Amygdala (tissue), 56 donors: ENCODE data around the gene PSRC1.

Experiments used
- DNase-seq, 56 donors: peaks; one replicate each; lab custom pipeline; 2025; lab: John Stamatoyannopoulos, UW

PSRC1 gene

GRCh38 chr1:109249654-109250401, 33.1 kb downstream of the PSRC1 start:
- DNase-seq = no peak

GRCh38 chr1:109248797-109249629, 33.9 kb downstream of the PSRC1 start, which contains the start of gene CELSR2:
CELSR2 (plus strand) TSS chr1:109249539; CDS start chr1:109250080, 541 bp downstream.
- DNase-seq = peak in 30 of 56 donors; percentile 27 to 81 (median 50)

DNA sequence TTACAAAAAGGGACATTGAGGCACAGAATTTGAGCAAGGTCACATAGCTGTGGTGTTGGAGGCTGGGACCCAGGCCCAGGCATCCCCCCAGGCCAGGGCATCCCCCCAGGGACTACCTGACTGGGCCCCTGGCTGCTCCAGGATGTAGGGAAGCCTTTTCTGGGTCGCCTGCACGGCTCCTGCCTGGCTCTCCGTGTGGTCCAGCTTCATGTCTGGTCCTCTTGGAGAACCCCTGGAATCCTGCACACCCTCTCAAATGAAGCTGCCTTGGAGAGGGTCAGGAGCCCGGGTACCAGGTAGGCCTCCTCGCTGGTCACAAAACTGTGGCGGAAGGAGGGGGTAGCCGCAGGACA, 34.5 kb downstream of the PSRC1 start:
- DNase-seq = no peak

DNA sequence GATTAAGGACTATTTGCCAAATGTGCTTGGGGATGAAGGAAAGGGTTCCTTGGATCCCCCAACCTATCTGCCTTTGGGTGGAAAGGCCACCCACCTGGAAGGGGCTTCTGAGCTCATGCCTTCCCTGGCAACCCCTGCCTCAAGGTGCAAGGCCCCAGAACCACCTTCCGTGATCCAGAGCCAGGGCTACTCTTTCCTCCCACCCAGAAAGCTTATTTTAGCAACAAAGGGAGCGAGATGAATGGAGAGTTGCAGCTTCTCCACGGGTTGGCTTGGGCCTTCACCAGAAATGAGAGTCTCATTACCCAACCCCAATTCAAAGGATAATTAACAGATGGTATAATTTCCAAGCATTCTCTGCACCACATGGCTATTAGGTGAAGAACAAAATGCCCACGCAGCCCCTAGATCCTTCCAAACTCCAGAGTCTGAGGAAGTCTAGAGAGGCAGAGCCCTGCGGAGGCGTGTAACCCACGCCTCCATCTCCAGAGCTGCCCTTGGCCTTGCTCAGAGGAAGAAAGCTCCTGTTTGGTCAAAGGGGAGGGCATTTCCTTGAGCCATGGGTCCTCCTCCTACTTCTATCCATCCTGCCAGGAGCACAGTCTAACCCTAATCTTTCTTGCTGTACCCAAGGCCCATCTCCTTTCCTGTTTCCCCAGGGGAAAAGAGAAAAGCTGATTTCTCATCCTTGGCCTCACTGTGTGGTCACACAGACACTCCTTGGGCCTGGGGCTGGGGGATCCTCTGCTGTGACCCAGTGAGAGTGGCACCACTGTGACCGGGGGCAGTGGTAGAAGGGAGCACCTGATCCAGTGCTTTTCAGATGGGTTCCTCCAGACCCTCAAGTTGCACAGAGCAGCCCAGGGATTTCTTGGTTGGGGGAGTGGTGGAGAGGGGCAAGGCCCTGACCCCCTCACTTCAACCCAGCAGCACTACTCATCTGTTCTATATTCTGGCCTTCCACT, 35.3 kb downstream of the PSRC1 start:
- DNase-seq = no peak

DNA sequence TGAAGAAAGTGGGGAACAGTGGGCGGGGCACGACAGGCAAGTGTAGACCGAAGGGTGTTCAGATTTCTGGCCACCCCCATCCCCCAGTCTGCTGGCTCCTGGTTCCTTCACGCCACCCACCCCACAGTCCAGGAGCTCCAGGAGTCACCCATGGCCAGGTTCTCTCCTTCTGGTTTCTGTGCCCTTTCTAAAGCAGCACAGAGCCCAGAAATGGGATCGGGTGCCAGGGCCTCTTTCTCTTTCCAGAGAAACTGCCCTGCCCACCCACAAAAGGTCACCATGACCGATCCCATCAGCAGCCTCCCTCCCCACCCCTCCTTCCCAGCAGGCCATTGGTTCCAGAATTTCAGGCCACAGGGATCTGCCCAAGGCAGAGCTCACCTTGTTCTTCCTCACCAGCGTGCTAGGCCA, 36.8 kb downstream of the PSRC1 start:
- no peak for DNase-seq

- DNase-seq = no peak
Observed at GRCh38 chr1:109243860-109244552, 38.9 kb downstream of the PSRC1 start.

- no peak for DNase-seq
Observed at GRCh38 chr1:109243221-109243620, 39.7 kb downstream of the PSRC1 start.

DNA sequence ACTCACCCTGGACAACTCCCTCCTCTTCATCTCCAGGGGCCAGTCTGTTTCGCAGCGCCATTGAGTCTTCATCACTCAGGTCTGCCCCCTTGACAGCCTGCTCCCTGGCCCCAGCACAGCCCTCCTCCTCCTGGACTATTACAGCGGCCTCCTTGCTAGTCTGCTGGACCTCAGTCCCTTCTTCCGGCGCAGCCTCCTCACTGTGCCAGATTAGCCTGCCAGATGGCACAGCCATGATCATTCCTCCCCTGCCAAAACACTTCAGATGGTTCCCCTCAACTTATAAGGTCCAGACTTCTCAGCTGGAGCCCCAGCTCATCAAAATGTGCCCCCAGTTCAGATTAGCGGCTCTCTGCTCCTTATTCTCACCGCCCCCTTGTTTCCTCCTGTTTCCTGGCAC, 40.6 kb downstream of the PSRC1 start:
- DNase-seq = peak in 10 of 56 donors; percentile 31 to 66 (median 36)

GRCh38 chr1:109241841-109242345, 41.1 kb downstream of the PSRC1 start:
- DNase-seq = no peak

GRCh38 chr1:109241344-109241743, 41.6 kb downstream of the PSRC1 start:
- no peak for DNase-seq

GRCh38 chr1:109240158-109241152, 42.5 kb downstream of the PSRC1 start:
- DNase-seq = peak in 28 of 56 donors; percentile 32 to 75 (median 56)

GRCh38 chr1:109239409-109240068, 43.4 kb downstream of the PSRC1 start:
- no peak for DNase-seq

DNA sequence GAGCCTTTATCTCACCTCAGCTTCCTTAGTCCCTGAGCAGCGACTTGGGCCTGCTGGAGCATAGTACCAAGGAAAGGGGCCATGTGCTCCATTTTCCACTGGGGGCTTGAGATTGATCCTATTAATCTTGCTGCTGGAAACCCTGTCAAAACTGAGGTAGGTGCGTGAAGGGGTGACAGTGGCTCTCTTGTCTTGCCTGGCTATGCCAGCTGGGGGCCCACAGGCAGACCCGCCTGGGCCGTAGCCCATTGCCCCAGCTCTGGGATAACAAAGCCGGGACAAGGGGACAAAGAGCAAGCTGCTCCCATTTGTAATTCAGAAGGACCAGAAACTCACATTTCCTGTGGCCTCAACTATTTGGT, 43.9 kb downstream of the PSRC1 start:
- no peak for DNase-seq

- no peak for DNase-seq
Observed at GRCh38 chr1:109238382-109238781, 44.6 kb downstream of the PSRC1 start.

GRCh38 chr1:109237512-109237911, 45.4 kb downstream of the PSRC1 start:
- no peak for DNase-seq

DNA sequence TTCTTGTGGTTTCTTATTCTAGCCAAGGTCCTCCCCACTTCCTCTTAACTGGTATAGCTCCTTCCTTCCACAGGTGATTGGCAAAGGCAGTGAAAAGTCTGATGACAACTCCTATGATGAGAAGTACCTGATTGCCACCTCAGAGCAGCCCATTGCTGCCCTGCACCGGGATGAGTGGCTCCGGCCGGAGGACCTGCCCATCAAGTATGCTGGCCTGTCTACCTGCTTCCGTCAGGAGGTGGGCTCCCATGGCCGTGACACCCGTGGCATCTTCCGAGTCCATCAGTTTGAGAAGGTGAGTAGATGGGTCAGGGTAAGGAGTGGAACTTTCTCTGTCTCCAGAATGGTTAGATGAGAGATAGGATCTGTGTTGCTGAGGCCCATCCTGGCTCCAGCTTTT, 47.8 kb downstream of the PSRC1 start:
- no peak for DNase-seq

GRCh38 chr1:109231066-109231465, 51.9 kb downstream of the PSRC1 start:
- DNase-seq = no peak
